Uterus (tissue), 2 donors: ENCODE data around the gene E2F6.

Source experiments
- POLR2A ChIP-seq, 2 donors: fragments of 450-650 bp; IDR thresholded peaks; one replicate each; pipeline ENCODE4 v1.6.1; 2016; ENCODE audit warnings: antibody characterized with exemption in 2 of 2, mild to moderate bottlenecking in 1 of 2, moderate library complexity in 1 of 2
- TF ChIP-seq, protein P1 (sequence below), 4 experiments: fragments of 200-600 bp in 2 of 4; fragments of 450-650 bp in 2 of 4; sonication (generic) in 2 of 4; IDR thresholded peaks; one replicate each; pipeline ENCODE4 v1.5.1; 2016 to 2019; ENCODE audit warnings: antibody characterized with exemption in 4 of 4, mild to moderate bottlenecking in 2 of 4, moderate library complexity in 1 of 4

GRCh38 chr2:11416931-11417330 is 49.0 kb downstream of the E2F6 start:
- TF ChIP-seq POLR2A (IDR thresholded peaks at IDR 0.05) = no peak
- TF ChIP-seq, protein P1, sequence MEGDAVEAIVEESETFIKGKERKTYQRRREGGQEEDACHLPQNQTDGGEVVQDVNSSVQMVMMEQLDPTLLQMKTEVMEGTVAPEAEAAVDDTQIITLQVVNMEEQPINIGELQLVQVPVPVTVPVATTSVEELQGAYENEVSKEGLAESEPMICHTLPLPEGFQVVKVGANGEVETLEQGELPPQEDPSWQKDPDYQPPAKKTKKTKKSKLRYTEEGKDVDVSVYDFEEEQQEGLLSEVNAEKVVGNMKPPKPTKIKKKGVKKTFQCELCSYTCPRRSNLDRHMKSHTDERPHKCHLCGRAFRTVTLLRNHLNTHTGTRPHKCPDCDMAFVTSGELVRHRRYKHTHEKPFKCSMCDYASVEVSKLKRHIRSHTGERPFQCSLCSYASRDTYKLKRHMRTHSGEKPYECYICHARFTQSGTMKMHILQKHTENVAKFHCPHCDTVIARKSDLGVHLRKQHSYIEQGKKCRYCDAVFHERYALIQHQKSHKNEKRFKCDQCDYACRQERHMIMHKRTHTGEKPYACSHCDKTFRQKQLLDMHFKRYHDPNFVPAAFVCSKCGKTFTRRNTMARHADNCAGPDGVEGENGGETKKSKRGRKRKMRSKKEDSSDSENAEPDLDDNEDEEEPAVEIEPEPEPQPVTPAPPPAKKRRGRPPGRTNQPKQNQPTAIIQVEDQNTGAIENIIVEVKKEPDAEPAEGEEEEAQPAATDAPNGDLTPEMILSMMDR (IDR thresholded peaks at IDR 0.05) = no peak
